ENCODE measurements around the gene PGLYRP4.

PGLYRP4 gene

DNA sequence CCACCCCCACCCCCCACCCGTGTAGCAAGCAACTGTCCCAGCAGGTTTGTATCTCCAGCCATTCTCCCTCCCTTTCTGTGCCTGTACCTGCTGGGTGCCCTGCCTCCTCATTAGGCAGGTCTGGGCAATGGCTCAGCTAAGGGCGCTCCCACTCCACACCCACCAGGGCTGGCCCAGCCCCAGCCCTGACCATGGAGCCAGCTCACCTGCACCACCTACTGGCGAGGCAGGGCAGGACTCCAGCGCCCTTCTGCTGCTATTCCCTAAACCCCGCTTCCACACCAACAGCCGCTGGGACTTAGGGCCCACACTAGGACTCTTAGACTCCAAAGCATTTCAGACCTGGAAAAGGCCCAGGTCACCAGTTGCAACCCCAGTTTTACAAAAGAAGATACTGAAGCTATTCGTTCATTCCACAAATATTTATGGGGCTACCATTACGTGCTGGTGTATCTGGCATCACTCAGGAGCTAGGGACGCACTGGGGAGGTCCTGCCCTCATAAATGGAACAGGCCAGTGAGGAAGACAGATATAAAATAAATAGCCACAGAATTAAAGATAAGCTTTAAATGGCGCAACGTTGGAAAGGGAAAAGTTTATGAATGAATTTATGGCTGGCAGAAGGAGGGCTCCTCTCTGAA is 59.9 kb downstream of the PGLYRP4 start:
- TF ChIP-seq CTCF (IDR thresholded peaks at IDR 0.05; ENCODE audit: insufficient read depth, low read length, poor library complexity, severe bottlenecking): peak; percentile 92
- Histone ChIP-seq H3K4me3 (replicated peaks; ENCODE audit: low read depth, low read length) (no peak overlapping the region), H3K36me3 (ENCODE audit: control insufficient read depth, insufficient read depth, low read length) (no peaks in the 10 kb centered on the region), H3K27me3 (replicated peaks; ENCODE audit: control insufficient read depth, insufficient read depth, low read length) (no peaks in the 10 kb centered on the region)
- DNase-seq (ENCODE audit: extremely low read depth, insufficient read length): no peak

Measured in GM06990 (cell line).